ENCODE measurements around the gene AFF3.
"Not testable (repeated sequence)": the region's sequence is repeated elsewhere in the genome, so short reads cannot be mapped to it uniquely, and the experiment has no call there.

DNA sequence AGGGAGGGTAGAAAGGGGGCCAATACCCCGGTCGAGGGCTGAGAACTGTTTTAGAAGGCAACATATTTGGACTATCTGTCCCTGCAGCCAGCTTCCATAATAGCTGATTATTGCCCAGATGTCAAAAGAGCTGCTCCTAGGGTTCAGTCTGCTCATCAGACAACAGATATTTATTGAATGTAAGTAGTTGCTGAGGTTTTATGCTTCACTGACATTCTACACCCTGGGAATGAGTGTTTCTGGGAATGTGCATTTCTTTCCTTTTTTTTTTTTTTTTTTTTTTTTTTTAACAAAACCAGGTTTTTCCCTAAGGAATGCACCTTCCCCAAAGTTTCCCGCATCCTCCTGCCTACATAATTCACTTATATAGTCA is 33.8 kb downstream of the AFF3 start:
- TF ChIP-seq, protein P1, sequence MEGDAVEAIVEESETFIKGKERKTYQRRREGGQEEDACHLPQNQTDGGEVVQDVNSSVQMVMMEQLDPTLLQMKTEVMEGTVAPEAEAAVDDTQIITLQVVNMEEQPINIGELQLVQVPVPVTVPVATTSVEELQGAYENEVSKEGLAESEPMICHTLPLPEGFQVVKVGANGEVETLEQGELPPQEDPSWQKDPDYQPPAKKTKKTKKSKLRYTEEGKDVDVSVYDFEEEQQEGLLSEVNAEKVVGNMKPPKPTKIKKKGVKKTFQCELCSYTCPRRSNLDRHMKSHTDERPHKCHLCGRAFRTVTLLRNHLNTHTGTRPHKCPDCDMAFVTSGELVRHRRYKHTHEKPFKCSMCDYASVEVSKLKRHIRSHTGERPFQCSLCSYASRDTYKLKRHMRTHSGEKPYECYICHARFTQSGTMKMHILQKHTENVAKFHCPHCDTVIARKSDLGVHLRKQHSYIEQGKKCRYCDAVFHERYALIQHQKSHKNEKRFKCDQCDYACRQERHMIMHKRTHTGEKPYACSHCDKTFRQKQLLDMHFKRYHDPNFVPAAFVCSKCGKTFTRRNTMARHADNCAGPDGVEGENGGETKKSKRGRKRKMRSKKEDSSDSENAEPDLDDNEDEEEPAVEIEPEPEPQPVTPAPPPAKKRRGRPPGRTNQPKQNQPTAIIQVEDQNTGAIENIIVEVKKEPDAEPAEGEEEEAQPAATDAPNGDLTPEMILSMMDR (conservative IDR thresholded peaks at IDR 0.05) = not testable (repeated sequence)
- TF ChIP-seq EZH2 (IDR thresholded peaks at IDR 0.05; ENCODE audit: low read depth) = not testable (repeated sequence)

Measured in PC-9 (cell line).